PC-3 (cell line): ENCODE data around the gene RPL36A. TPM values are rescaled to one million over a fixed set of nuclear protein-coding genes. Genes with fewer than 3 reads are reported as not detected.
A peak's percentile ranks its signal among the peaks of the same experiment; 100 is the strongest.

ENCODE experiments used
- ATAC-seq: fragments of 200-7000 bp; cut with Tn5 transposase; 2 replicates; pipeline ENCODE4 v1.9.1; 2020; ENCODE audit warnings: mild to moderate bottlenecking, moderate library complexity
- BruUV-seq: library from RNA; stranded (reverse); fragments of 400-500 nt; replicated peaks from 2 replicates; lab custom pipeline; 2021; lab: Mats Ljungman, UMichigan
- CTCF ChIA-PET: fragments of 300-600 bp; sonication (Branson Sonifier 250); formaldehyde crosslinking; loops from one replicate; lab custom pipeline; 2022; ENCODE audit warnings: antibody characterized with exemption; lab: Charles Lee
- POLR2A ChIA-PET: fragments of 300-600 bp; sonication (Branson Sonifier 250); formaldehyde crosslinking; loops from one replicate; lab custom pipeline; 2022; ENCODE audit warnings: antibody characterized with exemption; ENCODE audit not compliant: unreplicated experiment; lab: Charles Lee
- DNase-seq: peaks from one replicate; pipeline ENCODE4 v3.0.0-alpha.2; 2015
- H2AFZ ChIP-seq: fragments of 300-600 bp; sonication (generic); 2 replicates; pipeline ENCODE4 v1.6.0; 2016; ENCODE audit warnings: antibody characterized with exemption, low read length
- H3F3A ChIP-seq: fragments of 300-600 bp; sonication (generic); one replicate; pipeline ENCODE4 v1.6.0; 2017; ENCODE audit warnings: antibody characterized with exemption, low read length, control low read depth, mild to moderate bottlenecking; ENCODE audit not compliant: unreplicated experiment
- H3K27ac ChIP-seq: fragments of 300-600 bp; sonication (generic); 2 replicates; pipeline ENCODE4 v1.5.1; 2016; ENCODE audit warnings: mild to moderate bottlenecking, low read length
- H3K27me3 ChIP-seq: fragments of 300-600 bp; sonication (generic); 2 replicates; pipeline ENCODE4 v1.6.1; 2016; ENCODE audit warnings: low read length, mixed read lengths
- H3K36me3 ChIP-seq: fragments of 300-600 bp; sonication (generic); 2 replicates; pipeline ENCODE4 v1.6.1; 2016; ENCODE audit warnings: low read depth, mixed run types, low read length, mixed read lengths
- H3K4me1 ChIP-seq: fragments of 300-600 bp; sonication (generic); 2 replicates; pipeline ENCODE4 v1.5.1; 2016; ENCODE audit warnings: low read length; ENCODE audit not compliant: insufficient read depth
- H3K4me2 ChIP-seq: fragments of 300-600 bp; sonication (generic); 2 replicates; pipeline ENCODE4 v1.6.0; 2016; ENCODE audit warnings: low read length
- H3K4me3 ChIP-seq: fragments of 300-600 bp; sonication (generic); 2 replicates; pipeline ENCODE4 v1.5.1; 2016; ENCODE audit warnings: mild to moderate bottlenecking, low read length, mixed read lengths
- H3K79me2 ChIP-seq: fragments of 300-600 bp; sonication (generic); 2 replicates; pipeline ENCODE4 v1.6.1; 2017; ENCODE audit warnings: low read length, mixed read lengths
- H3K9ac ChIP-seq: fragments of 300-600 bp; sonication (generic); 2 replicates; pipeline ENCODE4 v1.6.0; 2016; ENCODE audit warnings: mild to moderate bottlenecking, low read length
- H3K9me2 ChIP-seq: fragments of 300-600 bp; sonication (generic); replicated peaks from 2 replicates; pipeline ENCODE4 v1.6.1; 2016; ENCODE audit warnings: mixed run types, low read length, mixed read lengths
- H3K9me3 ChIP-seq: fragments of 300-600 bp; sonication (generic); 2 replicates; pipeline ENCODE4 v1.6.1; 2016; ENCODE audit warnings: low read length, mixed read lengths
- H4K20me1 ChIP-seq: fragments of 300-600 bp; sonication (generic); 2 replicates; pipeline ENCODE4 v1.6.1; 2016; ENCODE audit warnings: low read length, mixed read lengths
- CTCF ChIP-seq: fragments of 300-600 bp; sonication (generic); conservative IDR thresholded peaks from 2 replicates; pipeline ENCODE4 v1.5.1; 2017; ENCODE audit warnings: antibody characterized with exemption, low read depth, mild to moderate bottlenecking, low read length
- EZH2 ChIP-seq: fragments of 300-600 bp; sonication (generic); IDR thresholded peaks from one replicate; pipeline ENCODE4 v1.6.1; 2017; ENCODE audit warnings: antibody characterized with exemption, mild to moderate bottlenecking, low read length; ENCODE audit not compliant: unreplicated experiment
- EZH2phosphoT487 ChIP-seq: fragments of 300-600 bp; sonication (generic); IDR thresholded peaks from 2 replicates; pipeline ENCODE4 v1.6.1; 2018; ENCODE audit warnings: mild to moderate bottlenecking, antibody characterized with exemption, low read length, borderline replicate concordance
- intact Hi-C: fragments of 100-400 bp; cut with micrococcal nuclease; formaldehyde crosslinking; loops from 2 replicates; pipeline ENCODE4 v1.9.0; 2023
- total RNA-seq: library from RNA; depleted of rRNA; stranded (reverse); fragments of >200 nt; gene quantifications from 2 replicates; pipeline ENCODE4 v1.2.3, GENCODE V29; 2014

RPL36A gene
- total RNA-seq, 1 experiment from 2014 or later, result 914 TPM

- Histone ChIP-seq H3K4me1 (no peaks in the 10 kb centered on the region), H3F3A (no peaks in the 10 kb centered on the region), H2AFZ (no peak overlapping the region), H3K79me2 (no peaks in the 10 kb centered on the region), H3K9me3 (no peaks in the 10 kb centered on the region), H3K9ac (no peak overlapping the region), H3K9me2 (no peaks in the 10 kb centered on the region), H3K4me3 (no peak overlapping the region), H3K27ac (no peak overlapping the region), H3K36me3 (no peaks in the 10 kb centered on the region), H4K20me1 (no peaks in the 10 kb centered on the region), H3K4me2 (no peak overlapping the region), H3K27me3 (no peaks in the 10 kb centered on the region)
- no TSS peak for BruUV-seq
- no peak for TF ChIP-seq EZH2phosphoT487
- TF ChIP-seq CTCF, result no peak
- no peak for TF ChIP-seq EZH2
- ATAC-seq (no peak), DNase-seq (no peak)
- CTCF ChIA-PET, result no interaction called here
- POLR2A ChIA-PET, result no interaction called here
- intact Hi-C loops, result loop anchor here (5.0 kb wide), 1 partner anchor 178 kb away; no protein-coding TSS in a partner anchor
Measured at GRCh38 chrX:101419489-101419888, 28.7 kb downstream of the RPL36A start.

- Histone ChIP-seq H3K4me1 (peaks cover 13% of the 10 kb centered on the region), H3F3A (no peaks in the 10 kb centered on the region), H3K9me2 (no peaks in the 10 kb centered on the region), H3K79me2 (no peaks in the 10 kb centered on the region), H3K9me3 (no peaks in the 10 kb centered on the region), H3K4me2 (no peak overlapping the region), H3K9ac (no peak overlapping the region), H2AFZ (no peak overlapping the region), H3K36me3 (no peaks in the 10 kb centered on the region), H3K27ac (no peak overlapping the region), H3K27me3 (no peaks in the 10 kb centered on the region), H3K4me3 (no peak overlapping the region), H4K20me1 (no peaks in the 10 kb centered on the region)
- POLR2A ChIA-PET, result no interaction called here
- CTCF ChIA-PET, result no interaction called here
- intact Hi-C loops, result no loop called here
- no peak for ATAC-seq
- DNase-seq, result no peak
- TF ChIP-seq EZH2phosphoT487 (no peak), EZH2 (no peak), CTCF (no peak)
- no TSS peak for BruUV-seq
Measured at GRCh38 chrX:101427954-101428353, 37.1 kb downstream of the RPL36A start.

GRCh38 chrX:101429934-101430333 is 39.1 kb downstream of the RPL36A start:
- Histone ChIP-seq H2AFZ (no peak overlapping the region), H3K4me2 (peak overlapping the region; percentile 41), H3K4me1 (peaks cover 13% of the 10 kb centered on the region), H3K79me2 (no peaks in the 10 kb centered on the region), H3K9me2 (no peaks in the 10 kb centered on the region), H3K36me3 (no peaks in the 10 kb centered on the region), H4K20me1 (no peaks in the 10 kb centered on the region), H3K9me3 (no peaks in the 10 kb centered on the region), H3K4me3 (no peak overlapping the region), H3K9ac (no peak overlapping the region), H3F3A (no peaks in the 10 kb centered on the region), H3K27me3 (no peaks in the 10 kb centered on the region), H3K27ac (peak overlapping the region; percentile 49)
- ATAC-seq (peak; percentile 57), DNase-seq (peak; percentile 35)
- intact Hi-C loops, result no loop called here
- TF ChIP-seq EZH2phosphoT487 (no peak), EZH2 (no peak), CTCF (no peak)
- ChIA-PET POLR2A (no interaction called here), CTCF (no interaction called here)
- BruUV-seq, result no TSS peak
